ENCODE measurements around the gene ADD3.

The ADD3 gene

DNA sequence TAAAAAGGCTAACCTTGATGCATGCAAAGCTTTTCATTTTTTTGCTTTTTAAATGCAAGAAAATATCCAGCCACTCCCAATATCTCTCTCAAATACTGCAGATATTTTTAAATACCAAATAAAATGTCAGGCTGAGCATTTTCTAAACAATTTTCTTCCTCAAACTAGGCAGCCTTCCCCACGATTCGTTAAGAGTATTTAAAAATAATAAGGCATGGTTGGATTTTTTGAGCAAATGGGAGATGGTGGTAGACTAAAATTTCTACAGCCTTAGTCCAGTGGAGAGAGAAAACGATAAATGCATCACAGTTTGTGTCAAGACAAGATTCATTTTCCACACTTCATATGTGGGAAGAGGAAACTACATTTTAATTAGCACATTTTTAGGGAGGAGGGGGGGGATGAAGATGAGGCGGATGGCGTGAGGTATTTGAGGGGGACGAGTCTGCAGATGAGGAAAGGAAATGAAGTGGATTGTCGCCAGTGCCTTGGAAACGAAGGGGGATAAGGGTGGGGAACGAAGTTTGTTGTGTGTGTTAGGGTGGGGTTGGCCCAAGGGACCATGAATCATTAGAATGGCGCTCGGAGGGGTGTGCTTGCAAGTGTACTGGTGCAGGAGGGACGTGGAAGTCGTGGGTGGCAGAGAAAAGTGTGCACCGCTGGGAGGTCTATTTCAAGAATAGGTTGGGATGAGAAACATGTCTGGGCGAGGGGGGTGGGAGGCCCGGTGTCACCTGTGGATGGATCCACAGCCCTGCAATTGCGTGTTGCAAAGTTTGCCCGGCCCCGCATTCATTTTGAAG lies 1.2 kb upstream of the ADD3 start:
- DNase-seq = no peak

GRCh38 chr10:110007161-110007700 lies 553 bp upstream of the ADD3 start:
- DNase-seq = no peak

DNA sequence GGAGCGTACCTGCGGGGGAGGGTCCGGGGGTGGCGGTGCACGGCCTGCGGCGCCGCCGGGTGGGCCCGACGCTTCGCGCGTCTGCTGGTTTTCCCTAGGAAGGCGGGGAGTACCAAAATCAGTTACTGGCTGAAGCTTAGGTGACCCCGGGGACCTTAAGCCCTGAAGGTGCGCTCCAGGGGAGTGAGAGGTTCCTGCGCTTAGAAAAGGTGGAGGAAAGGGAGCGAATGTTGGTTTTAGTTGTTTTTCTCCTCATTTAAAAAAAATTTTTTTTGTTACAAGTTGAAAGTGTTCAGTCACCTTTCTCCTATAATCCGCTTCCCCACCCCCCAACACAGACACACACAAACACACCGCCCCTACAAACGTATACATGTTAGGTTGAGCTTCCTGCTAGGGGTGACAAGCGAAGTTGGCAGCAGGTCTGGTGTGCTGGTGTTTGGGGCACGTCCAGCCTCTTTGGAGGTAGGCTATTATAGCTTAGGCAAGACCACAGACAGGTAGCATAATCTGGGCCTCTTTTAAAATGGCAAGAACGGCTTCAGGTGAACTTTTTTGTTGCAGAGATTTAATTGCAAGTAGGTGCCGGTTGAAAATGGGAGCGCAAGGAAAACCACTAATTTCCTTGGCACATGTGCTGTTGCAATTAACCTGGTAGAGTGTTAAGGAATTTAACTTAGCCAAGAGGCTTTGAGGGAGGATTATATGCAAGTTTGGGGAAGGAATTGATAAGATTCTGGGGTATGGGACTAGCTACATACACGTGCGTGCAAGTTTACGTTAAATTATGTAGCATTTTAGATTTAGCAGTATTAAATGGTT lies 945 bp downstream of the ADD3 start:
- peak; percentile 19 for DNase-seq

- peak; percentile 5 for DNase-seq
Observed at GRCh38 chr10:110009736-110010475, 2.1 kb downstream of the ADD3 start.

DNA sequence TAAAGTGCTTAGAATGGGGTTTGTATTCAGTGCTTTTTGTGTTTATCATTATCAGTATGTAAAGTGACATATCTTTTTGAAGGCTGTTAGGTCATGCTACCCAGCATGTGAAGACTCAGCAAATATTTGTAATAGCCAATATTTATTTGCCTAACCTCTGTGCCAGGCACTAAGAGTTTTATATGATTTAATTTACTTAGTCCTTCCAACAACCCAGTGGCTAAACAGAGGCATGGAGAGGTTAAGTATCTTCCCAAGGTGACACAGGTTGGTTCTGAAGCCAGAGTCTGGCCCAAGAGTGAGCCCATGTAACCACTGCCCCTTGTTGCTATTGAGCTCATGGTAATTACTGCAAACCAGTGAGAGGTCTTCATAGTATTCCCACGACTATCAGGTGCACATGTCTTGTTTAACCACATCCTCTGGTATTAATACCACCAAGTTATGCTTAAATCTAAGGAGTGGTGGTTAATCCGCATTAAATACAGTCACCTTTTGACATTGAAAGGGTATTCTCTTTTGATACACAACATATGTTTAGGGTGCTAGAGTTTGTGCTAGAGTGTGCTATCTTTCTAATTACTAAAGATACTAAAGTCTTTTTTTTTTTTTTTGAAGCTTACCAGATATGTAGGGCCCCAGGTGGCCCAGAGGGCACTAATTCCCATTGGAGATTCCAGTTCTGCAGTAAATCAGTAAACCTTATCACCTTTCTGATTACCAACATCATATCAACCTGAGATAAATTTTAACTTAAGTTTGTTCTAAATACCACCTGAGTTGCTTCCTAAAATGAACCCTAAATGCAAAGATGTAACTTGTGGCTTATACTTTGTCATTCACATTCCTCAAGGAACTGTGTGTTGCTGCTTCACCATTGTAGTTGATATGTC lies 2.9 kb downstream of the ADD3 start:
- no peak for DNase-seq

GRCh38 chr10:110011681-110012080 lies 3.9 kb downstream of the ADD3 start:
- DNase-seq = no peak

GRCh38 chr10:110013630-110014293 lies 6.0 kb downstream of the ADD3 start:
- peak; percentile 1 for DNase-seq

GRCh38 chr10:110016039-110016438 lies 8.3 kb downstream of the ADD3 start:
- DNase-seq = no peak

DNA sequence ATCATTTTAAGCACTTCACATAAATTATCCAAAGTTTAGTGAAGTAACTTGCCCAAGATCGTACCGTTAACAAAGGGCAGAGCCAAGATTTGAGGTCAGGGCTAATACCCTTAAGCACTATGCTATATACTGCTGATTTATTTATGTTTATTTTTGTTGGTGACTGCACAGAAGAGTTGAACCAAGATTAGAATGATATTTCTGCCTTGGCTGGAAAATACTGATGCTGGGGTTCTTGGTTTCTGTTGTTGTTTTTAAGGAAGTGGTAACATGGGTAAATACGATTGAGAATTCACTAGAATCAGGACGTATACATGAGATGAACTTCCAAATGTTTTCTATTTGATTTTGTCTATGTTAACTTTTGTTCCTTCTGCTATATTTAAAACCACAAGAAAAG lies 9.3 kb downstream of the ADD3 start:
- DNase-seq = no peak

- DNase-seq = no peak
Observed at GRCh38 chr10:110017907-110018306, 10.1 kb downstream of the ADD3 start.

- no peak for DNase-seq
Observed at GRCh38 chr10:110020265-110020664, 12.5 kb downstream of the ADD3 start.

DNA sequence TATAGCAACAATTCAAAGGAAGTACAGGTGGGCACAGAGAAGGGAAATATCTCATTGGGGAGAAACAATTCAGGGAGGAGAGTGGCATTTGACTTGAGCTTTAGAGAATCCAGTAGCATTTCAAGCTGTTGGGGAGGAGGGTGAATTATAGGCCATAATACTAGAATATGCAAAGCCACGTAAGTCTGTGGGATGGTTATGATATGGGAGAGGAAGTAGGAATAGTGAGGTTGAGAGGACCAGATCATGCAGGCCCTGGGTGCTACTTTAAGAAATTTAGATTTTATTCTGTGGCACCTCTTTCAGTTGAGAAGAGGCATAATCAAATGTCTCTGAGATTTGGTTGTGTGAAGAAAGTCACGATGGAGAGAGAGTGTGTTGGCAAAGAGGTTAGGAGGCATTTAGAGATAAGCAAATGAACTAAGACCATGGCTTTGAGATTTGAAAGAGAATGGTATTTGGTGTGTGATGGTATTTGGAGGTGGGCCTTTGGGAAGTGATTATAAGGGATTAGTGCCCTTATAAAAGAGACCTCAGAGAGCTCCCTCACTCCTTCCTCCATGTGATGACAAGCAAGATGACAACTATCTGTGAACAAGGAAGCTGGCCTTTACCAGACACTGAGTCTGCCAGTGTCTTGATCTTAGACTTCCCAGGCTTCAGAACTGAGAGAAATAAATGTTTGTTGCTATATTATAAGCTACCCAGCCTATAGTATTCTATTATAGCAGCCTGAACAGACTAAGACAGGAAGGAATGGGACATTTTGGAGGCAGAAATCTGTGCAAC lies 15.1 kb downstream of the ADD3 start:
- DNase-seq = no peak

DNA sequence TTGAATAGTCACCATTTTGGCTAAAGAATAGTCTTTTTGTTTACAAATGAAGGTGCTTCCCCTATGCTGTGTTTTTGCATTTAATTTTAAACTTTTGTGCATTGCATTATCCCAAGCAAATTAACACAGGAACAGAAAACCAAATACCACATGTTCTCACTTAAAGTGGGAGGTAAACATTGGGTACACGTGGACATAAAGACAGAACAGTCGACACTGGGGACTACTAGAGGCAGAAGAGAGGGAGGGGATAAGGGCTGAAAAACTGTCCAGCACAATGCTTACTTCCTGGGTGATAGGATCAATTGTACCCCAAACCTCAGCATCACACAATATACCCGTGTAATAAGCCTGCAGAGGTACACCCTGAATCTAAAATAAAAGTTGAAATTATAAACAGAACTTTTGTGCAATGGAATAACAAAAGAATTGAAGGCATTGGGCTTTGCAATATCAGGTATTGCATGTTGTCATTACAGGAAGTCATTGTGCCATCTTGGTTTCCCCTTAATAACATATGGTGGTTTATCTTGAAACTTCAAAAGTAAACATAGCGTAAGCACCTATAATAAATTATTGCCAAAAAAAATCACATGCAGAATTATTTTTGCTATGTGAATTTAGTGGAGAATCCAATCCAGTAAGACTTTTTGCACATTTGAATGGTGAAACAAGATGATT lies 16.1 kb downstream of the ADD3 start:
- no peak for DNase-seq

DNA sequence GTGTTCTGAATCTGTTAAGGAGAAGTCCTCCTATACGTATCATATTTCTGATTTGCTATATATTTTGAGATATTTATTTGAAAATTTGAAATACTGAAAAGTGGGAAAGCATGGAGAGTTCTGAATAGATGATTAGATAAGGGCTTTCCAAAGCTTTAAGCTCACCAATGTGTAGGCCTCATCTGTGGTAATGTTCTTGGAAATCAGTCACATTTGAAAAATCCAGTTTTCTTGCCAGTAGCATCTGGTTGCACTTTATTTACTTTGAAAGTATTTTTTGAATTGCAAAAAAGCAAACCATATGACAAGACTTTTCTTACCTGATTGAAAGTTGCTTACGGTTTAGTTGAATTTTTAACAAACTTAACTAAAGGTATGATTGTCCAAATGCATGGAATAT lies 21.7 kb downstream of the ADD3 start:
- no peak for DNase-seq

DNA sequence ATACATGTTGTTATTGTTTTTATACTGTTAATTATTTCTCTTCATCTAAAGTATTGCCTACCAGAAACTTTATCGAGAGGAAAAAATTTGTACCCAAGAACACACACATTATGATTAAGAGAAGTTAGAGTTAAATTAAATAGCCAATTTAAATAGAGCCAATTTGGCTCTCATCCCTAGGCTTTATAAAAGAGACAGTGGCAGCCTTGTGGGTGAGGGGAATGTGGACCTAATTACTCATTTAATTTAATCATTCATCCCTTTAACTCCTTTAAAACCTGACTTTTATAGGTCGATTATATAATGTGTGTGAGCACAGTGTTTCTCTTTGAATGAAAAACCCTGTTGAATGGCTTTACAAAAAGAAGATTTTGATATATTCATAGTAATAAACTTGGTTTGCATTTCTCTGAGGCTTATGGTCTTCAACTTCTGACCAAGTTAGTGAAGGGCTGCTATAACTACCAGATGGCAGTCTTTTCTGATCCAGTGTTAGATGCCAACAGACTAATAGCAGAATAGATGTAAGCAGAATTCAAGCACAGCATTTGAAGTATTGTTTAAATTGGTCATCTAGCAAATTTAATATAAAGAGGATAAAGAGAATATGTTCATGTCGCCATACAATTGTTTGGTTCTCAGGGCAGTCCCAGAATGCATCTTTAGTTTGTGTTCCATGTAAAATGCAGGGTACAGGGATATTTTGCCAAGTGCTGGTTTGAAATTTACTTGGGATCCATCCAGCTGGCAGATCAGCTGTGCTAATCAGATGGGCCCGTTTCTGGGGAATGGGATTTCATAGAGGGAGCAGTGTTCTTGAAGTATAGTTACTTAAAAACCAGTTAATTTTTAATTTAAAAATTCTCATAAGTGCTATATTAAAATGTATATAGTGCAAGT lies 25.3 kb downstream of the ADD3 start:
- DNase-seq = no peak

DNA sequence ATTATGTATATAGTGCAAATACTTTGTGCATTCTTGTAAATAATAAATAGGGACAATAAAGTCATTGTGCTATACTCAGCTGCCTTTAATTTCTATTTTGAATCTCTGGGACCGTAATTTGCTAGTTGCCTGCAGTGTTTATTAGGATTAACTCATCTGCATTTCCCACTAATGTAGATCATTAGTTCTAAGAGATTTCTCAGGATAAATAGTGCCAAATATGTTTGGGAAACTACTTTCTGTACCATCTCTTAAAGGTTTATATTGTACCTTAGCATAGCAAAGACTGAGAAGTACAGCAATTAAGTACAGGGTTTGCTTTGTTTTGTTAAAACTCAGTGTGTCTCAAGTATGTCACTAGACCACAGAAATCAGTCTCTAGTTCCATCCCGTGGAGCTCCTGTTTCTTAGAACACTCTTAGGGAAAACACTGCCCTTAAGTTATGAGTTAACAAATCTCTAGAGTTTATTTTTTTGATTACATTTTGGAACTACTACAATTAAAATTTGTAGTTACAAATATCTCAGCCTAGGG lies 26.0 kb downstream of the ADD3 start:
- no peak for DNase-seq

DNA sequence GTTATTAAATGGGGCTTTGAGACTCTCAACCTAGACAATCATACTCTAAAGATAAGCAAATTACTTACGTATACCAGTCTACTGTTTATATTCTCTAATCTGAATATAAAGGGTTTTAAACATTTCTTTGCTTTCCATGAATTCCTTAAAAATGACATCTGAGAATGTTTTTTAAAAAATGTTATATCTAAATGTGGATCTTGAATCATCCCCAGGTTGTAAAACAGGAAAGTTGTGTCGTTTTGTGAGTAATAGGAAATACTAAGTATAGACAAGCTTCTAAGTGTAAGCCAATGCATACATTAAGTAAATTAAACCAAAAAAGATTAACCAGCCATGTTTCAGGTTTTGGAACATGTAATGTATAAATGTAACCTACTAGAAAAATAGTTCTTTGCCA lies 26.8 kb downstream of the ADD3 start:
- no peak for DNase-seq

GRCh38 chr10:110035070-110035921 lies 27.5 kb downstream of the ADD3 start:
- no peak for DNase-seq

All from NK-92 treated with Interleukin-12 subunit alpha and Interleukin-12 subunit beta, amount 100 ng/mL, for 24 hours (cell line).